HG03159 (cell line): ENCODE measurements around the gene TECTA.
"Not testable (repeated sequence)": the region's sequence is repeated elsewhere in the genome, so short reads cannot be mapped to it uniquely, and the experiment has no call there.

Source experiments
- ATAC-seq: cut with Tn5 transposase; IDR thresholded peaks from one replicate; pipeline ENCODE4 v1.9.1; 2021; ENCODE audit warnings: mild to moderate bottlenecking, moderate library complexity; ENCODE audit not compliant: unreplicated experiment

The TECTA gene

DNA sequence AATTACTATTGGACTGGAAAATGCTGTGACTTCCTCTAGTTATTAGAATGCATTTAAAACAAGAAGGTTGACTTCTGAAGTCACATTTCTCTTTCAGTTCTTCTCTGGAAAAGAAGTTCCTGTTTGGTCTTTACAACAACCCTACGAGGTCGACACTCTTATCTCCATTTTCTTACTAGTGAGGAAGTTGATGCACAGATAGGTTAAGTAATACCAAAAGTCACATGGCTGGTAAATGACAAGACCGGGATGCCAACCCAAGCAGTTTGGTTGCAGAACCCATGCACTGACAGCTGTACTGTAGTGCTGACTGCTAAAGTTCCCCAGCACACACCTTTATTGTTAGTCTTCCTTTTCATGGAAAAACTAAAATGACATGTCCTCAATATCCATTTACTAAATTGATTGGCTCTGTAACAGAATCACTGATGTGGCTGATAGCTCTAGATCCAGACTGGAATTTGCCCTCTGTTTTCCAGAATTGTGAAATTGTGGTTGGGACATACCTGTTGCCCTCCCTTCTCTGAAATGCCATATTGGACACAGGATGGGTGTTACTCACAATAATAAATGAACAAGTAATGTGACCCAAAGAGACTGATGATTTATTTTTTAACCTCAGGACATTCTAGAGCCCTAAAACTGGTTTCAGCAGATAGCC, 9.4 kb upstream of the TECTA start:
- no peak for ATAC-seq

DNA sequence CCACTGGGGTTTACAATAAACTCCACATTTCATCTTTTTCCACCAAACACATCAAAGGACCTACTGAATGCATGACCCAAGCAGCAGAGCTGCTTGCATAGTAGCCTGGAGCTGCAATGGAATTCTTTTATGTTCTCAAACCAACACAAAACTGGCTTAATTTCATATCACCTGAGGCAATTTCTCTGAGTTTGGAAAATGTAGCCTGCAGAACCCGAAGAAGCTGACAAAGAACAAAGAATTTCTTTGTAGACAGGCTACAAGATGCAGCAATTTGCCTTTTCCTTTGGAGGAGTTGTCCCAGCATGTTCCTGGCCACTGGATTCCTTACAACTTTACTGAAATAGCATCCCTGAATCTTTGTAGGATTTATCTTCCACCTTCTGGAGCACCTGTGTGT, 5.5 kb upstream of the TECTA start:
- ATAC-seq, result no peak

DNA sequence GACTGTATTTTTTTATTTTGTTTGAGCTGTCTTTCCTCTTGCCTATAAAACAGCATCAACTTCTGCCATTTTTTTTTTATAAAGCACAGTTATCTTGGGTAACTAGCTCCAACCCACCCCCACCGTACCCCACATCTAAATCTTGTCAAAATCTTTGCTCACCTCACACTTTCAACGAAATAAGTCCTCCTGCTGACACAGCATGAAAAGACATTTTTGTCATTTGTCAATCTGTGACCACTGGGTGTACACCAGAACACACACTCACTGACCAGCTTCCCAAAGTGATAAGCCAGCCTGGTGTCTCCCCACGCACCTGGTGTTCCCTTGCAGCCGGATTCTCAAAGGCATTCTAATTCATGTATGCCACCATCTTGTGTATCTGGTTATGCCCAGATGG, 1.7 kb upstream of the TECTA start:
- no peak for ATAC-seq

- ATAC-seq, result no peak
These were observed 1.2 kb upstream of the TECTA start for GRCh38 chr11:121099885-121100284.

- ATAC-seq, result no peak
These were observed 3.3 kb downstream of the TECTA start for GRCh38 chr11:121104312-121104762.

GRCh38 chr11:121105063-121105480, 4.0 kb downstream of the TECTA start:
- no peak for ATAC-seq

DNA sequence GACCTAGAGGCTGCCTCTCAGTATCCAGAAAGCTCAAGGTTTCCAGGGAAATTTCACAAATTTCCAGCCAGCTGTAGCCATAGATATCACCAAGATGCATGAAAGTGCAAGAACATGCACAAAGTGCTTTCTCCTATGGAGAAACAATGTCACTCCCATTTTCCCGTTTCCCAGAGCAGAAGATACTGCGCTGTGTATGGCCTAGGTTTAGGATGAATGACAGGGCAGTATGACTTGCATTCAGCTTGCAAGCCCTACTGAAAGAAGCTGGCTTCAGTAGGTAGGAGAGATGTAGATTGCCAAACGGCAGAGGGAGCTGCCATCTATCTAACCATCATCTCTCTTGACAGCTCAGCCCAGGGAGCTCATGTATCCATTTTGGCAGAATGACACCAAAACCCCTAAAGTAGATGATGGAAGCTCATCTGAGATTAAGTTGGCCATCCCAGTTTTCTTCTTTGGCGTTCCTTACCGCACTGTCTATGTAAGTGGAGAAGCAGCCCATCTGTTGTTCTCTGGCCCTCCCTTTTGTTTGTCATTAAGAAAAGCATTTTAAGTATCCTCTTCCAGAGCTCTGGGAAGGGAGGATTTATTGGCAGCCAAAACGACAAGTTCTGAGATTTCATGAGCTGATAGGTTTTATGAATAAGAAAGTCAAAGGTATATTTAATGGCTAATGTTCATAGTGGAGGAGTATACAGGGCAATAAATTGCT, 4.6 kb downstream of the TECTA start:
- ATAC-seq, result no peak

DNA sequence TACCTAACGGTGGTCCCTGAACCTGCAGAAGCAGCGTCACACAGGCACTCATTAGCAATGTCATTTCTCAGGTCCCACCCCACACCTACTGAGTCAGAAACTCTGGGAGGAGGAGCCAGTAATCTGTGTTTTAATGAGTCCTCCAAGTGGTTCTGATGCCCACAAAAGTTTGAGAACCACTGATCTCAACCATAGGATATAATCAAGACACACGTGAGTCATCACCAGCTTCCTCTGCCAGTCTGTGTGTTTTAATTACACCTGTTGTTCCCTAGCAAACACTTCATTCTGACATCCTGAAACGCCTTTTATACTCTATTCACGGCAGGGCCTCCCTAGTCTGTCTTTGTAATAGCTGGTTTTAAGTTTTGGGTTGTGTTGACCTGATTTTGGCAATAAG, 5.8 kb downstream of the TECTA start:
- no peak for ATAC-seq

- no peak for ATAC-seq
These were observed 7.4 kb downstream of the TECTA start for GRCh38 chr11:121108413-121108812.

DNA sequence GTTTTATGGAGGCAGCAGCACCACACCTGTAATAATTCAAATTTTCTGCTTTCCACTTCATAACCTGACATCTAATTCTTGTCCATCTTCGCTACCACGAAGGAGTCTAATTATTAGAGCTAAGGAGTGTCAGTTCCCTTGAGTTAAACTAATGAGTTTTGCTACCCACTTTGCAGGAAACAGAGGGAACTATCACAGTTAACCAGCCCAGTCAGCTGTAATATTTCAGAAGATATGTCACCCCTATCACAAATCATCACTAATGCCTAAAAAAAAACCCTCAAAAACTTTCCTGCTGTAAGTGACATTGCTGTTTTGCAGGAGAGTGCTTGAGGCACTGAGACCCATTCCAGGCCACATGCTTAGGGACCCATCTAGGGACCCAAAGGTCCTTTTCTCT, 8.4 kb downstream of the TECTA start:
- no peak for ATAC-seq

GRCh38 chr11:121109916-121110586, 9.0 kb downstream of the TECTA start:
- ATAC-seq, result no peak

DNA sequence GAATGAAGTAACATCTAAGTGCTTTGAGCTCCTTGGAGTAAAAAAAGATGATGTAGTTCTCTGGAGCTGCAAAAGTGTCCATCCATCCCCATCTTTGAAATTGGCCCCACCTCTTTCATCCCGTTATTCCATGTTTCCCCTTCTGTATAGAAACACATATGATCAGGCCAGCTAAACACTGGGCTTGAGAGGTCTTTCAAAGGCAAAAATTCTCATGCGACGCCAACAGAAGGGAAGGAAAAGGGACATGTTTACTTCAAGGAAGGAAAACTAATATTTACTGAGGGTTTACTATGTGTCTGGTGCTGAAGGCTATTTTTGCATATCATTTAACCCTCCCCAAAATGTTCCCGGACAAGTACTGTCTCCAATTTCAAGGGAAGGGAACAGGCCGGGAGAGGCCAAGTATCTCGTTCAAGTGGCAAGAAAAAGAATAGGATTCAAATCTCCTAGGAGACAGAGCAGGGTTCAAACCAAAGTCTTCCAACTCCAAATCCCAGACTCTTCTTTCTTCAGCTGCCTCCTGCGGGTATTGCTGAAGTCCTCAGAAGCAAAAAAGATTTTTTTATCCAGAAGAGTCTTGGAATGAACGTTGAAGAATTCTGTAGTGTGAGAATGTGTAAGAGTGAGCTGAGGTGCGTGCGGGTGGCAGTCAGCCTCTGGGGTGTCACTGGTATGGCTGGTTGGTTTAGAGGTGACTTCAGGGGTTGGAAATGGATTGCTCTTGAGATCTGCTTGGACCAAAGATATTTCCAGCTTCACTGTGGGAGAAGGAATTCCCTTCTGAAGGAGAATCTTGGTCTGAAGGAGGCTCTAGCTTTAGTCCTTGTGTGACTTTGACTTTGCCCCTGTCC, 10.1 kb downstream of the TECTA start:
- no peak for ATAC-seq

DNA sequence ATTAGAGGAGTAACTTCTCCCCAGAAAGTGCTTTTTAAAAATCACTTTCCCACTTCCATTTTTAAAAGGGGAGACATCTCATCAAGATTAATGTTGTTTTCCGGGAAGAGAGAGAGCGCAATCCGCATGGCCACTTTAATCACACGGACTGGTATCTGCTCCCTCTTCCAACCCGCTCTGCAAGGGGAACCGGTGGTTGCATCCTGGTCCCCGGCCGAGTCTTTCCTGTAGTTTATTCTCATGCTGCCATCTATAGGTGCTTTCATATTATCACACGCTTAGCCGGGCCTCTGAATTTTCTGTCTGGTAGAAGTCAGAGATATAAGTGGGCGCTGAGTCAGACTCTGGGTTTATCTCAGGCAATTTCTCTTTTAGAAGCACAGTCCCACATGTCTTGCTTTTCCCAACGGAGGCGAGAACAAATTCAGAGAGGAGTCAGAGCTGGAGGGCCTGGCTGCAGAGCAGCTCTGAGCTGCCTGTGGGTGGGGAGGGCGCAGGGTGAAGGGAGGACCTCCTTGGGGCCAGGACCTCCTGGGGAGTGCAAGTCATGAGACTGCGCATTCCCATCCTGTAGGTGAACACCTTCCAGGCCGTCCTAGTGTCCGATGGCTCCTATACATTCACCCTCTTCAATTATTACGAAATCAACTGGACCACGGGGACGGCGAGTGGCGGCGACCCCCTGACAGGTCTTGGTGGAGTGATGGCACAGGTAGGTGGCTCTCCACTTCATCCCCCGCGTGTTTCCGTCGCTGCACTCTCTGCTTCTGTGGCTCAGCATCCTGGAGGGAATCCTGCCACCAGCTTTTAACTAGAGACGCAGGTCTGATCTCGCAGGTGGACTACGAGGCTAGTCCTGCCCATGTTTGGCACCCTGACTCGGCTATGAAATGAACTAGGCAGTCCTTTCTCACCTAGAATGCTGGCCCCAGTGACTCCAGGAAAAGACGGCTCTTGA, 11.7 kb downstream of the TECTA start:
- no peak for ATAC-seq

DNA sequence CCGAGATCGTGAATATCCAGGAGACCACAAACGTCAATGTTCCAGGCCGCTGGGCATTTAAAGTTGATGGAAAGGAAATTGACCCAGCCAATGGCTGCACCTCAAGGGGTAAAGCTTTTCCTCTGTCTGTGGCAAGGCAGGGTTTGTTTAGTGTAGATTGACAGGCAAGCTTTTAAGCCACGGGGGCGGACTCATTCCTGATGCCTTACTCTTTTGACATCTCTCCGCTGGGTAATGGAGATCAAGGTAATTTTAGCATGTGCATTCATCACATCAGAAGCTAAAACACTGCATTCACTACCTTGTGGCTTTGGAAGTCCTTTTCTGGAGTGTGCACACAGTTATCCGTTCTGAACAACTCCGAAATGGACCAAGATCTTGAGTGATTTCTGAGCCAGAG, 12.6 kb downstream of the TECTA start:
- ATAC-seq, result no peak

DNA sequence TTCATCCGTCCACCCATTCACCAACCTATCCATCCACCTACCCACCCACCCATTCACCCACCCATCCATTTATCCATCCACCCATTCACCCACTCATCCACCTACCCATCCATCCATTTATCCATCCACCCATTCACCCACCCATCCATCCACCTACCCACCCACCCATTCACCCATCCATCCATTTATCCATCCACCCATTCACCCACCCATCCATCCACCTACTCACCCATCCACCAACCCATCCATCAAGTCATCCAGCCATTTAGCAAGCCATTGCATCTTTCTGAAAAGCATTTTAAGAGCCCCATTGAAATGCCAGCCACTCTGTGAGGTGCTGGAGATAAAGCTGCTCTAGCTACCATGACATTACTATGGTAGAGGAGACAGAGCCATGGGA, 14.0 kb downstream of the TECTA start:
- ATAC-seq, result not testable (repeated sequence)

GRCh38 chr11:121117788-121118187, 16.7 kb downstream of the TECTA start:
- no peak for ATAC-seq

DNA sequence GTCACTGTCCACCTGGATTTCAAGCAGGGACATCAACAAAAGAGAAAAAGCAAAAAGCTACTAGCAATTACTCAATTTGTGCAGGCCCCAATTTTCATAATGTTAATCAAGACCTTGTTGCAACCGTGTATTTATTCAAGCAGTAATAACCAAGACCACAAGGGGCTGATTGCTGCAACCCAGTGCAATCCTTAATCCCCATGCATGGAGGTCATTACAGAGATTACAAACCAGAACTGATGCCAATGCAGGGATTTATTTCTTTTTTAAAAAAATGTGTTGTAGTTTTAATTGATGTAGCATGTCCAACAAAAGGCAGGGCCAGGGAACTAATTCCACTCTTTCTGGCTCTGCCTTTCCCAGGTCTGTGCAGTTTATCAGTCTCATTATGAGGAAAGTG, 18.4 kb downstream of the TECTA start:
- ATAC-seq, result no peak

DNA sequence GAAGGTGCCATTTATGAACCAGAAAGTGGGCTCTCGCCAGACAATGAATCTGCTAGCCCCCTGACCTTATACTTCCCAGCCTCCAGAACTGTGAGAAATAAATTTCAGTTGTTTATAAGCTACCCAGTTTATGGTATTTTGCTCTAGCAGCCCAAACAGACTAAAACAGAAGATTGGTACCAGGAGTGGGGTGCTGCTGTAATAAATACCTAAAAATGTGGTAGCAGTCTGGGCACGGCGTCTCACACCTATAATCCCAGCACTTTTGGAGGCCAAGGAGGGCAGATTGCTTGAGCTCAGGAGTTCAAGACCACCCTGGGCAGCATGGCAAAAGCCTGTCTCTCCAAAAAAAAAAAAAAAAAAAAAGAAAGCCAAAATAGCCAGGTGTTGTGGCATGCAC, 21.3 kb downstream of the TECTA start:
- no peak for ATAC-seq

DNA sequence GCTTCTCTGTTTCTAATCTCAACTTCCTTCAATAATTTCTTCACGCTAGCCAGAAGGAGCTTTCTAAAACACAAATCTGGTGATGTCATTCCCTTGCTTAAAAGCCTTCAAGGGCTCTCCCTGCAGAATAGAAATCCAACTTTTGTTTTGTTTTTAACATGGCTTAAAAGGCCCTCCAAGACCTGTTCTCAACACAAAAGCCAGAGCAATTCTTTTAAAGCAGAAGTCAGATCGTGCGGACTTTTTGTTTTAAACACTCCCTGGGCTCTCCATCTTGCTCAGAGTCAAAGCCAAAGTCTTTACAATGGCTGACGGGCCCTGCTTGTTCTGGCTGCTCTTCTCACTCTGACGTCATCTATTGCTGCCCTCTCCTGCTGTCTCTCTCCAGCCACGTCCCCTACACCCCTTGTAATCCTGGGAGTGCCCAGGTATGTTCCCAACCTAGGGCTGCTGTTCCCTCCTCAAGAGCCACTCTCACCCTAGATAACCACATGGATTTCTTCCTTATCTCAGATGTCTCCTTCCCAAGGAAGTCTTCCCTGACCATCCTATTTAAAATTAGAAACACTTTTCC, 22.5 kb downstream of the TECTA start:
- ATAC-seq, result no peak

DNA sequence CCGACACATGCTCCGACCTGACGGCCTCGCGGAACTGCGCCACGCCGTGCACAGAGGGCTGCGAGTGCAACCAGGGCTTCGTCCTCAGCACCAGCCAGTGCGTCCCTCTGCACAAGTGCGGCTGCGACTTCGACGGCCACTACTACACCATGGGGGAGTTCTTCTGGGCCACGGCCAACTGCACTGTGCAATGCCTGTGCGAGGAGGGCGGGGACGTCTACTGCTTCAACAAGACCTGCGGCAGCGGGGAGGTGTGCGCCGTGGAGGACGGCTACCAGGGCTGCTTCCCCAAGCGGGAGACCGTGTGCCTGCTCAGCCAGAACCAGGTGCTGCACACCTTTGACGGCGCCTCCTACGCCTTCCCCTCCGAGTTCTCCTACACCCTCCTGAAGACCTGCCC, 26.8 kb downstream of the TECTA start:
- no peak for ATAC-seq
